ENCODE results near the gene SCUBE1. TPM values are rescaled to one million over a fixed set of nuclear protein-coding genes. Genes with fewer than 3 reads are reported as not detected.

The SCUBE1 gene
- total and polyA plus RNA-seq, 2 experiments from 2014 or later, result 0.81 to 3.2 TPM

- Histone ChIP-seq H3F3A (replicated peaks; ENCODE audit: low read depth) (0 out of 2 replicates have a peak, but pooled peaks cover 5% of the 10 kb centered on the region), H3K36me3 (ENCODE audit: insufficient read depth) (peaks cover 13% of the 10 kb centered on the region; the same call in 1 of the 2 replicates), H3K4me1 (ENCODE audit: insufficient read depth) (no peaks in the 10 kb centered on the region), H2AFZ (no peak overlapping the region), H3K79me2 (replicated peaks; ENCODE audit: insufficient read depth) (no peaks in the 10 kb centered on the region), H3K27me3 (ENCODE audit: insufficient read depth) (no peaks in the 10 kb centered on the region), H3K27ac (ENCODE audit: low read depth) (no peak overlapping the region), H3K4me3 (no peak overlapping the region), H3K4me2 (no peak overlapping the region), H4K20me1 (replicated peaks; ENCODE audit: insufficient read depth) (no peaks in the 10 kb centered on the region), H3K9me2 (ENCODE audit: insufficient read depth) (no peaks in the 10 kb centered on the region)
- Mint-ChIP-seq H3K4me3 (no peak overlapping the region), H3K27ac (peak overlapping the region; percentile 21; the same call in 1 of the 2 replicates), H3K9me3 (peaks cover 3% of the 10 kb centered on the region; the same call in 1 of the 3 replicates), H3K27me3 (ENCODE audit: insufficient read depth, low read depth, poor library complexity) (peaks cover 6% of the 10 kb centered on the region), H3K4me1 (no peaks in the 10 kb centered on the region; the same call in 2 of the 3 replicates), H3K36me3 (ENCODE audit: low read depth) (peaks cover 62% of the 10 kb centered on the region)
- DNase-seq (ENCODE audit: low spot score) (no peak), ATAC-seq (no peak)
- no peak for TF ChIP-seq ZNF462 (CRISPR knock-in tag; IDR thresholded peaks at IDR 0.05)
- no peak for TF ChIP-seq EZH2phosphoT487 (IDR thresholded peaks at IDR 0.05; ENCODE audit: unreplicated experiment)
- no peak for TF ChIP-seq ZNF331 (CRISPR knock-in tag; IDR thresholded peaks at IDR 0.05; ENCODE audit: low read depth)
- no peak for TF ChIP-seq POLR2AphosphoS5 (IDR thresholded peaks at IDR 0.05; ENCODE audit: low read depth)
- TF ChIP-seq NANOG (IDR thresholded peaks at IDR 0.05; ENCODE audit: borderline replicate concordance), result no peak
- TF ChIP-seq CREB1 (CRISPR knock-in tag; IDR thresholded peaks at IDR 0.05; ENCODE audit: low read depth), result no peak
- TF ChIP-seq ZNF114 (CRISPR knock-in tag; IDR thresholded peaks at IDR 0.05), result no peak
- TF ChIP-seq JUNB (IDR thresholded peaks at IDR 0.05; ENCODE audit: unreplicated experiment), result no peak
- TF ChIP-seq CTCF (conservative IDR thresholded peaks at IDR 0.05; ENCODE audit: low read depth in 2 of 2), result no peak
- no peak for TF ChIP-seq REST (IDR thresholded peaks at IDR 0.05; ENCODE audit: unreplicated experiment)
- TF ChIP-seq ETS1 (IDR thresholded peaks at IDR 0.05), result no peak
- no peak for TF ChIP-seq STAT1 (IDR thresholded peaks at IDR 0.05; ENCODE audit: unreplicated experiment)
- no peak for TF ChIP-seq EZH2 (IDR thresholded peaks at IDR 0.05; ENCODE audit: low read depth, unreplicated experiment)
These were observed 174.5 kb downstream of the SCUBE1 start for GRCh38 chr22:43168471-43169309.
